GM21515 (cell line): Measurements from ENCODE around the gene TAS2R46.
"Not testable (repeated sequence)": the region's sequence is repeated elsewhere in the genome, so short reads cannot be mapped to it uniquely, and the experiment has no call there.

Source experiments
- ATAC-seq: cut with Tn5 transposase; IDR thresholded peaks from one replicate; pipeline ENCODE4 v1.9.1; 2021; ENCODE audit not compliant: unreplicated experiment

TAS2R46 gene

GRCh38 chr12:11062194-11062593 lies at the start of gene TAS2R46:
Gene TAS2R46, minus strand, starts transcription at chr12:11062294. Its CDS starts 0 bp downstream, at chr12:11062294.
- ATAC-seq = not testable (repeated sequence)

GRCh38 chr12:11111213-11111612 lies 49.1 kb upstream of the TAS2R46 start:
- not testable (repeated sequence) for ATAC-seq

- ATAC-seq = no peak
Observed at GRCh38 chr12:11108862-11109261, 46.8 kb upstream of the TAS2R46 start.

- ATAC-seq = no peak
Observed at GRCh38 chr12:11107719-11108118, 45.6 kb upstream of the TAS2R46 start.

- ATAC-seq = no peak
Observed at GRCh38 chr12:11106288-11106687, 44.2 kb upstream of the TAS2R46 start.

GRCh38 chr12:11105546-11105945 lies 43.5 kb upstream of the TAS2R46 start:
- ATAC-seq = no peak

GRCh38 chr12:11094910-11095309 lies 32.8 kb upstream of the TAS2R46 start:
- ATAC-seq = not testable (repeated sequence)

GRCh38 chr12:11092128-11092527 lies 30.0 kb upstream of the TAS2R46 start, which contains the start of gene TAS2R43:
Gene TAS2R43, minus strand, starts transcription at chr12:11092313. Its CDS starts 84 bp downstream, at chr12:11092229.
- no peak for ATAC-seq

GRCh38 chr12:11089246-11089645 lies 27.2 kb upstream of the TAS2R46 start:
- no peak for ATAC-seq

- no peak for ATAC-seq
Observed at GRCh38 chr12:11085419-11085818, 23.3 kb upstream of the TAS2R46 start.

GRCh38 chr12:11081987-11082386 lies 19.9 kb upstream of the TAS2R46 start:
- no peak for ATAC-seq

GRCh38 chr12:11078246-11078645 lies 16.2 kb upstream of the TAS2R46 start:
- ATAC-seq = no peak

GRCh38 chr12:11075642-11076041 lies 13.5 kb upstream of the TAS2R46 start:
- ATAC-seq = no peak

GRCh38 chr12:11071414-11071813 lies 9.3 kb upstream of the TAS2R46 start:
- no peak for ATAC-seq

- no peak for ATAC-seq
Observed at GRCh38 chr12:11070999-11071398, 8.9 kb upstream of the TAS2R46 start.

- ATAC-seq = no peak
Observed at GRCh38 chr12:11069854-11070365, 7.8 kb upstream of the TAS2R46 start.

- ATAC-seq = no peak
Observed at GRCh38 chr12:11067514-11067913, 5.4 kb upstream of the TAS2R46 start.

- no peak for ATAC-seq
Observed at GRCh38 chr12:11059784-11060183, 2.3 kb downstream of the TAS2R46 start.

- no peak for ATAC-seq
Observed at GRCh38 chr12:11059041-11059440, 3.1 kb downstream of the TAS2R46 start.

GRCh38 chr12:11055306-11055705 lies 6.8 kb downstream of the TAS2R46 start:
- no peak for ATAC-seq

- not testable (repeated sequence) for ATAC-seq
Observed at GRCh38 chr12:11049806-11050531, 12.1 kb downstream of the TAS2R46 start.

- not testable (repeated sequence) for ATAC-seq
Observed at GRCh38 chr12:11041366-11041765, 20.7 kb downstream of the TAS2R46 start.

GRCh38 chr12:11040162-11040561 lies 21.9 kb downstream of the TAS2R46 start:
- ATAC-seq = no peak
